HepG2 (cell line): ENCODE measurements around the gene ZNF488. TPM values are rescaled to one million over a fixed set of nuclear protein-coding genes. Genes with fewer than 3 reads are reported as not detected.

Source experiments
- ATAC-seq: fragments of 200-7000 bp; cut with Tn5 transposase; 3 replicates; pipeline ENCODE4 v1.9.1; 2020; ENCODE audit warnings: mild to moderate bottlenecking, moderate library complexity
- BruUV-seq: library from RNA; stranded (reverse); fragments of 400-500 nt; replicated peaks from 2 replicates; lab custom pipeline; 2021; lab: Mats Ljungman, UMichigan
- CTCF ChIA-PET: fragments of 300-600 bp; formaldehyde crosslinking; extraction: SDS; loops from one replicate; lab custom pipeline; 2021; ENCODE audit warnings: low total read pairs, inconsistent platforms, low intra/inter-chr PET ratio; lab: Yijun Ruan, JAX
- POLR2A ChIA-PET: fragments of 350-600 bp; sonication (Branson Sonifier 250); formaldehyde crosslinking; loops from one replicate; lab custom pipeline; 2020; ENCODE audit warnings: antibody characterized with exemption, inconsistent platforms; lab: Yijun Ruan, JAX
- DNase-seq: peaks from one replicate; pipeline ENCODE4 v3.0.0-alpha.2; 2015; ENCODE audit warnings: low spot score
- FAIRE-seq: peaks from 3 replicates; lab custom pipeline; 2011; peaks lifted over from hg19 to GRCh38; lab: Jason Lieb, UNC
- H2AFZ ChIP-seq: one replicate; pipeline ENCODE4 v1.6.1; 2011; ENCODE audit warnings: low read length, inconsistent platforms
- H3K27ac ChIP-seq: fragments of 300-600 bp; 3 replicates; pipeline ENCODE4 v1.8.0; 2011; ENCODE audit warnings: mixed run types, mild to moderate bottlenecking, mixed read lengths, low read length, inconsistent platforms; ENCODE audit not compliant: insufficient read depth; ENCODE audit errors: extremely low read length
- H3K27me3 ChIP-seq, 2 experiments: fragments of 200-600 bp in 1 of 2; 2 replicates in 1 of 2; 3 replicates in 1 of 2; pipeline versions ENCODE4 v1.6.0 to v1.8.0; 2011; ENCODE audit warnings: low read length in 2 of 2, mild to moderate bottlenecking in 2 of 2, moderate library complexity in 2 of 2, inconsistent platforms in 1 of 2; ENCODE audit not compliant: insufficient read depth in 2 of 2, control insufficient read depth in 1 of 2
- H3K36me3 ChIP-seq, 2 experiments: fragments of 200-600 bp in 1 of 2; replicated peaks in 1 of 2; 2 replicates in 1 of 2; 3 replicates in 1 of 2; pipeline versions ENCODE4 v1.5.1 to v1.8.0; 2011; ENCODE audit warnings: low read length in 2 of 2, inconsistent platforms in 1 of 2; ENCODE audit not compliant: insufficient read depth in 2 of 2, control insufficient read depth in 1 of 2
- H3K4me1 ChIP-seq: 2 replicates; pipeline ENCODE4 v1.5.1; 2012; ENCODE audit warnings: low read length, inconsistent platforms; ENCODE audit not compliant: insufficient read depth
- H3K4me2 ChIP-seq: 2 replicates; pipeline ENCODE4 v1.6.0; 2011; ENCODE audit warnings: low read depth, low read length, inconsistent platforms
- H3K4me3 ChIP-seq, 3 experiments: fragments of 200-600 bp in 1 of 3; sonication (generic), shearing (Covaris generic) in 1 of 3; replicated peaks in 1 of 3; 2 replicates each; pipeline ENCODE4 v1.5.1; 2011 to 2016; ENCODE audit warnings: low read length in 3 of 3, inconsistent platforms in 2 of 3, low read depth in 2 of 3, mild to moderate bottlenecking in 2 of 3, control low read depth in 1 of 3, mixed read lengths in 1 of 3; ENCODE audit not compliant: insufficient read depth in 1 of 3
- H3K79me2 ChIP-seq: one replicate; pipeline ENCODE4 v1.6.1; 2011; ENCODE audit warnings: low read length, inconsistent platforms; ENCODE audit not compliant: insufficient read depth
- H3K9ac ChIP-seq: 2 replicates; pipeline ENCODE4 v1.6.0; 2011; ENCODE audit warnings: mild to moderate bottlenecking, low read depth, low read length, inconsistent platforms; ENCODE audit not compliant: insufficient read depth
- H3K9me3 ChIP-seq: 2 replicates; pipeline ENCODE4 v1.5.1; 2012; ENCODE audit warnings: mild to moderate bottlenecking, low read length
- H4K20me1 ChIP-seq: 2 replicates; pipeline ENCODE4 v1.6.0; 2011; ENCODE audit warnings: inconsistent platforms, mild to moderate bottlenecking, low read length, moderate library complexity; ENCODE audit not compliant: insufficient read depth
- CCAR2 ChIP-seq: fragments of 200-400 bp; formaldehyde crosslinking; optimal IDR thresholded peaks from 2 replicates; pipeline ENCODE3; 2018; ENCODE audit warnings: low read depth, mild to moderate bottlenecking, low read length, moderate library complexity
- HNRNPK ChIP-seq: fragments of 200-400 bp; formaldehyde crosslinking; IDR thresholded peaks from 2 replicates; pipeline ENCODE4 v1.6.1; 2018; ENCODE audit warnings: low read length, low read depth, moderate library complexity, mild to moderate bottlenecking; ENCODE audit not compliant: poor library complexity, severe bottlenecking
- PRMT3 ChIP-seq: sonication (generic); formaldehyde crosslinking; IDR thresholded peaks from 2 replicates; pipeline ENCODE4 v1.8.1; 2022; ENCODE audit warnings: low read depth, mild to moderate bottlenecking, moderate library complexity, missing genetic modification reagents, borderline replicate concordance
- SKI ChIP-seq: fragments of 450-650 bp; IDR thresholded peaks from one replicate; pipeline ENCODE4 v1.6.1; 2018; ENCODE audit warnings: mild to moderate bottlenecking; ENCODE audit not compliant: partially characterized antibody
- WGBS: methylation state at CpG from one replicate; pipeline ENCODE4 v1.1.6; 2017; ENCODE audit warnings: low lambda C conversion rate; 5-methylcytosine and 5-hydroxymethylcytosine counted together
- in situ Hi-C: cut with HindIII; loops from 2 replicates; pipeline ENCODE4 v1.10.0; 2017; ENCODE audit warnings: low pct_unique_long_range_greater_than_20kb; ENCODE audit not compliant: extremely low pct_ligation_motif_present
- intact Hi-C: fragments of 100-400 bp; cut with micrococcal nuclease; formaldehyde crosslinking; loops from one replicate; pipeline ENCODE4 v1.10.0; 2022; ENCODE audit not compliant: unreplicated experiment
- polyA plus RNA-seq, 8 experiments: library from polyadenylated mRNA; depleted of rRNA in 3 of 8; stranded (reverse) in 7 of 8; unstranded in 1 of 8; fragments of >200 nt; fragmentation: Illumina TruSeq in 4 of 8; extraction: Trizol in 4 of 8; gene quantifications; 2 replicates each; pipeline versions ENCODE4 v1.2.1 to v1.2.3, GENCODE V29; 2011 to 2016; ENCODE audit warnings: low read depth in 4 of 8, missing spikeins in 1 of 8, mixed read lengths in 1 of 8; ENCODE audit not compliant: insufficient read depth in 1 of 8
- total RNA-seq, 5 experiments: library from RNA; depleted of rRNA; stranded (reverse); fragments of >200 nt; fragmentation: Illumina TruSeq; extraction: Trizol; gene quantifications; 2 replicates each; pipeline ENCODE4 v1.2.3, GENCODE V29; 2016; ENCODE audit warnings: low read depth in 1 of 5
- TF ChIP-seq, protein P1 (sequence below): IDR thresholded peaks from 2 replicates; pipeline ENCODE4 v1.6.1; 2012; ENCODE audit warnings: inconsistent platforms
- TF ChIP-seq, protein P2 (sequence below): sonication (generic); formaldehyde crosslinking; IDR thresholded peaks from 2 replicates; pipeline ENCODE4 v1.4.0; 2020; ENCODE audit warnings: mild to moderate bottlenecking, missing genetic modification reagents
- TF ChIP-seq, protein P3 (sequence below): sonication (generic); formaldehyde crosslinking; IDR thresholded peaks from 2 replicates; pipeline ENCODE4 v1.4.0; 2020; ENCODE audit warnings: missing genetic modification reagents
- TF ChIP-seq, protein P4 (sequence below): sonication (generic); formaldehyde crosslinking; IDR thresholded peaks from 2 replicates; pipeline ENCODE4 v1.4.0; 2020; ENCODE audit warnings: mild to moderate bottlenecking, low read depth, missing genetic modification reagents

Gene ZNF488
- total and polyA plus RNA-seq, 2 of the 13 experiments (the other 11 are each of a cell fraction or from before 2014, with no cell fraction given): 0.13 to 0.15 TPM

DNA sequence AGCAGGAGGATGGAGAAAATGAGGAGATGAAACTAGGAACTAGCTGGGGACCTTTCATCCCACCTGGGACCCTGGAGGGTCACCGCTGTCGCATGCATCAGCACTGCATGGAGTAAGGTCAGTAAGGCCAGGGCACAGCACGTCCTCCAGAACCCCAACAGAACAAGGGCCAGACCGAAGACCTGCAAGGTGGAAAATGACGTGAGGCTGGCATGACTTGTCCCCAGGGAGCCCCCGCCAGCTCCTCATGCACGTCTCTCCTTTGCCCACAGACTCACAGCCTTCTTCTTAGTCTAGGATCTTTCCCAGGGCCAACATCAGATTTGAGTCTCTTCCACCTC, 4.7 kb downstream of the ZNF488 start:
- ATAC-seq (no peak), DNase-seq (no peak), FAIRE-seq (no peak)
- POLR2A ChIA-PET: no interaction called here
- H3K9ac ChIP-seq: no peak overlapping the region
- in situ Hi-C loops (no loop called here), intact Hi-C loops (no loop called here)
- H3K79me2 ChIP-seq: no peaks in the 10 kb centered on the region
- H4K20me1 ChIP-seq: no peaks in the 10 kb centered on the region
- no TSS peak for BruUV-seq
- no peaks in the 10 kb centered on the region for H3K36me3 ChIP-seq
- H3K27ac ChIP-seq: no peak overlapping the region
- peaks cover 3 to 5% of the 10 kb centered on the region in 2 experiments; a peak in 3 of 5 replicates for H3K27me3 ChIP-seq
- no peak overlapping the region for H3K4me2 ChIP-seq
- no peak overlapping the region for H2AFZ ChIP-seq
- H3K4me1 ChIP-seq: peaks cover 27% of the 10 kb centered on the region
- CTCF ChIA-PET: no interaction called here
- no peak overlapping the region for H3K4me3 ChIP-seq
- TF ChIP-seq HNRNPK (no peak), CCAR2 (no peak), SKI (no peak), PRMT3 (CRISPR knock-in tag) (no peak)
- TF ChIP-seq, protein P1, sequence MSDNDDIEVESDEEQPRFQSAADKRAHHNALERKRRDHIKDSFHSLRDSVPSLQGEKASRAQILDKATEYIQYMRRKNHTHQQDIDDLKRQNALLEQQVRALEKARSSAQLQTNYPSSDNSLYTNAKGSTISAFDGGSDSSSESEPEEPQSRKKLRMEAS: no peak
- TF ChIP-seq, protein P2, sequence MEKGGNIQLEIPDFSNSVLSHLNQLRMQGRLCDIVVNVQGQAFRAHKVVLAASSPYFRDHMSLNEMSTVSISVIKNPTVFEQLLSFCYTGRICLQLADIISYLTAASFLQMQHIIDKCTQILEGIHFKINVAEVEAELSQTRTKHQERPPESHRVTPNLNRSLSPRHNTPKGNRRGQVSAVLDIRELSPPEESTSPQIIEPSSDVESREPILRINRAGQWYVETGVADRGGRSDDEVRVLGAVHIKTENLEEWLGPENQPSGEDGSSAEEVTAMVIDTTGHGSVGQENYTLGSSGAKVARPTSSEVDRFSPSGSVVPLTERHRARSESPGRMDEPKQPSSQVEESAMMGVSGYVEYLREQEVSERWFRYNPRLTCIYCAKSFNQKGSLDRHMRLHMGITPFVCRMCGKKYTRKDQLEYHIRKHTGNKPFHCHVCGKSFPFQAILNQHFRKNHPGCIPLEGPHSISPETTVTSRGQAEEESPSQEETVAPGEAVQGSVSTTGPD (CRISPR knock-in tag): no peak
- TF ChIP-seq, protein P3, sequence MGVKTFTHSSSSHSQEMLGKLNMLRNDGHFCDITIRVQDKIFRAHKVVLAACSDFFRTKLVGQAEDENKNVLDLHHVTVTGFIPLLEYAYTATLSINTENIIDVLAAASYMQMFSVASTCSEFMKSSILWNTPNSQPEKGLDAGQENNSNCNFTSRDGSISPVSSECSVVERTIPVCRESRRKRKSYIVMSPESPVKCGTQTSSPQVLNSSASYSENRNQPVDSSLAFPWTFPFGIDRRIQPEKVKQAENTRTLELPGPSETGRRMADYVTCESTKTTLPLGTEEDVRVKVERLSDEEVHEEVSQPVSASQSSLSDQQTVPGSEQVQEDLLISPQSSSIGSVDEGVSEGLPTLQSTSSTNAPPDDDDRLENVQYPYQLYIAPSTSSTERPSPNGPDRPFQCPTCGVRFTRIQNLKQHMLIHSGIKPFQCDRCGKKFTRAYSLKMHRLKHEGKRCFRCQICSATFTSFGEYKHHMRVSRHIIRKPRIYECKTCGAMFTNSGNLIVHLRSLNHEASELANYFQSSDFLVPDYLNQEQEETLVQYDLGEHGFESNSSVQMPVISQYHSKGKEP: no peak
- TF ChIP-seq, protein P4, sequence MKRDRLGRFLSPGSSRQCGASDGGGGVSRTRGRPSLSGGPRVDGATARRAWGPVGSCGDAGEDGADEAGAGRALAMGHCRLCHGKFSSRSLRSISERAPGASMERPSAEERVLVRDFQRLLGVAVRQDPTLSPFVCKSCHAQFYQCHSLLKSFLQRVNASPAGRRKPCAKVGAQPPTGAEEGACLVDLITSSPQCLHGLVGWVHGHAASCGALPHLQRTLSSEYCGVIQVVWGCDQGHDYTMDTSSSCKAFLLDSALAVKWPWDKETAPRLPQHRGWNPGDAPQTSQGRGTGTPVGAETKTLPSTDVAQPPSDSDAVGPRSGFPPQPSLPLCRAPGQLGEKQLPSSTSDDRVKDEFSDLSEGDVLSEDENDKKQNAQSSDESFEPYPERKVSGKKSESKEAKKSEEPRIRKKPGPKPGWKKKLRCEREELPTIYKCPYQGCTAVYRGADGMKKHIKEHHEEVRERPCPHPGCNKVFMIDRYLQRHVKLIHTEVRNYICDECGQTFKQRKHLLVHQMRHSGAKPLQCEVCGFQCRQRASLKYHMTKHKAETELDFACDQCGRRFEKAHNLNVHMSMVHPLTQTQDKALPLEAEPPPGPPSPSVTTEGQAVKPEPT (CRISPR knock-in tag): no peak
- WGBS: 36% methylated on average over 5 of the region's 7 CpGs
- H3K9me3 ChIP-seq: no peaks in the 10 kb centered on the region
